GM15510 (cell line): ENCODE data around the gene WDR4.

Experiments
- POLR2A ChIP-seq: IDR thresholded peaks from 3 replicates; pipeline ENCODE4 v1.6.1; 2011; ENCODE audit warnings: borderline replicate concordance; ENCODE audit not compliant: insufficient read length; ENCODE audit errors: extremely low read depth

WDR4 gene, protein sequence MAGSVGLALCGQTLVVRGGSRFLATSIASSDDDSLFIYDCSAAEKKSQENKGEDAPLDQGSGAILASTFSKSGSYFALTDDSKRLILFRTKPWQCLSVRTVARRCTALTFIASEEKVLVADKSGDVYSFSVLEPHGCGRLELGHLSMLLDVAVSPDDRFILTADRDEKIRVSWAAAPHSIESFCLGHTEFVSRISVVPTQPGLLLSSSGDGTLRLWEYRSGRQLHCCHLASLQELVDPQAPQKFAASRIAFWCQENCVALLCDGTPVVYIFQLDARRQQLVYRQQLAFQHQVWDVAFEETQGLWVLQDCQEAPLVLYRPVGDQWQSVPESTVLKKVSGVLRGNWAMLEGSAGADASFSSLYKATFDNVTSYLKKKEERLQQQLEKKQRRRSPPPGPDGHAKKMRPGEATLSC

GRCh38 chr21:42878993-42879787, at the start of gene WDR4:
Gene WDR4, minus strand, starts transcription at chr21:42879539. Its CDS starts 44 bp downstream, at chr21:42879495.
- peak; percentile 96 for TF ChIP-seq POLR2A

DNA sequence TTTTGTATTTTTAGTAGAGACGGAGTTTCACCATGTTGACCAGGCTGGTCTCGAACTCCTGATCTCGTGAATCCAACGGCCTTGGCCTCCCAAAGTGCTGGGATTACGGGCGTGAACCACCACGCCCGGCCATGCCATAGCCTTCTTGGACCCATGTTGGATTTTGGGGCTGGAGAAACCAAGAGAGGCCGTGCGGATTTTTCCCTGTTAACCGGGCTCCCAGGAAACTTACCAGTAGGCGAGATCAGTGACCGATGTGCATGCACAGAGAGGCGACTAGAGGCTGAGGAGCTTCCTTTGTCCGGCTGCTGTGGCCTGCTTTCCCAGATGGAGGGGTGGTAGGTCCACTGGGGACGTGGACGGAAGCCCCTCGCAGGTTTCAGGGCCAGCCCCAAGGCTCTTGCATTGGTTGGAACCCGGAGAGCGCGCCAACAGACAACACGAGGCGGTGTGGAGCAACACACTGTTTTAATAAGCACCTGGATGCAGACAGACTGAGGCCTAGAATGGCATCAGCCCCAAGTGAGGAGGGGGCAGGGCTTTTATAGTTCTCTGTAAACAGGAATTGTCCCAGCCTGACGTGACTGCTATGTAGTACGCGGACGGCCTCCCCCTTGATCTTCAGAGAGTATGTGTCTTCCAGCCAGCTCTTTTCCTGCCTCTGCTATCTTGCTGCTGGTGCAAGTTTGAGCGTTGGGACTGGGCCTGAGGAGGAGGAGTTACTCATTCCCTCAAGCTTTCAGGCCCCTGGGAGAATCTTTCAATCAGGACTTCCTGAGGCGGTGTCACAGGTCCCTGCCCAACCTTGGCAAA, 46.0 kb upstream of the WDR4 start, which contains the start of gene ERVH48-1:
Gene ERVH48-1, minus strand, starts transcription at position 517 of the 813 bp plus-strand sequence. CDS start 6,624 bp downstream, outside the sequence.
- no peak for TF ChIP-seq POLR2A

DNA sequence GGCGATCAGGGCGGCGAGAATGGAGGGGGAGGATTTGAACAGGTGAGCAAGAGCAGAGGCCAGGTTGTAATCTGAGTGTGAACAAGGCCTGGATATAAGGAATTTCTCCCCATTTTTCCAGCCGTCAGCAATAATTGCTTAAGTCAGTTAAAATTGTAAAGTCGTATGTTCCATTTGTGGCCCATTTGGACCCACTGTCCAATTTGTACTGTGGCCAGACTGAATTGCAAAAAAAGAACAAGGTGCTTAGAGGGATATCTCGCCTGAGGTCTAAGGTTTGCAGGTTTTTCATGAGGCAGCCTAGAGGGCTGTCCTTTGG, 45.1 kb upstream of the WDR4 start:
- TF ChIP-seq POLR2A, result no peak

GRCh38 chr21:42923553-42924432, 44.5 kb upstream of the WDR4 start:
- TF ChIP-seq POLR2A, result peak; percentile 14

- TF ChIP-seq POLR2A, result no peak
Measured at GRCh38 chr21:42922918-42923317, 43.6 kb upstream of the WDR4 start.

- no peak for TF ChIP-seq POLR2A
Measured at GRCh38 chr21:42921927-42922326, 42.6 kb upstream of the WDR4 start.

- TF ChIP-seq POLR2A, result no peak
Measured at GRCh38 chr21:42918291-42918690, 39.0 kb upstream of the WDR4 start.

- TF ChIP-seq POLR2A, result no peak
Measured at GRCh38 chr21:42913476-42913875, 34.1 kb upstream of the WDR4 start.

- TF ChIP-seq POLR2A, result no peak
Measured at GRCh38 chr21:42906233-42906632, 26.9 kb upstream of the WDR4 start.

DNA sequence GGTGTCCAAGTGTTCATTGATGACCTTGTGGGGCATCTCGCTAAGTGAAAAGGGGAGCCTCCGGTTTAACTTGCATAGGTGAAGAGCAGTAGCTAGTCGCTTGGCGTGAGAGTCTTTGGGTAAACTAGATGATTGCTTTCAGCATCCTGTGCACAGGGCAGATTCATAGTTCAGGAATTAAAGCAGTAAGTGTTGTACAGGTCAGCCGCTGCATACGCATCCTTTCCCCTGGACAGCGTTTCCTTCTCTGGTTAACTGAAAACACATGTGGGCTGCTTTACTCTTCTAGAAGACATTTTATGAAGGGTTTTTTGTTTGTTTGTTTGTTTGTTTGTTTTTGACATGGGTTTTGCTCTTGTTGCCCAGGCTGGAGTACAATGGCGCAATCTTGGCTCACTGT, 25.9 kb upstream of the WDR4 start:
- TF ChIP-seq POLR2A, result no peak

- no peak for TF ChIP-seq POLR2A
Measured at GRCh38 chr21:42903817-42904216, 24.5 kb upstream of the WDR4 start.

DNA sequence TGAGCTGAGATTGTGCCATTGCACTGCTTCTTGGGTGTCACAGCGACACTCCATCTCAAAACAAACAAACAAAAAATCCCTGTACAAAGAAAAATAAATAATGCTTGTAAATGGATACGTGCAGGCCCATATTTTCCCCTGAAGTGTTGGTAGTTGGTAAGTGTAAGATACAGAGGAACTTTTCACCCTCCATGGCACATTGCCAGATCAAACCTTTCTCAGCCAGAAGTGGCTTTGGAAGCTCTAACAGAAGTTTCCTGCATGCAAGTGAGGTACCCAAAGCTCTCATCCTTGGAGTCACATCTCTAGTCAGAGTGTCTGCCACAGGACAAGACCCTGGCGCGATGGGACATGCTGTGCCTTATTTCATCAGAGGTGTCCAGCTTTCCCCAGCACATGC, 21.1 kb upstream of the WDR4 start:
- no peak for TF ChIP-seq POLR2A

- peak; percentile 96 for TF ChIP-seq POLR2A
Measured at GRCh38 chr21:42892931-42893755, 13.8 kb upstream of the WDR4 start, which contains the start of gene NDUFV3. Gene NDUFV3, plus strand, starts transcription at chr21:42893309. Its CDS starts 25 bp downstream, at chr21:42893334.

- no peak for TF ChIP-seq POLR2A
Measured at GRCh38 chr21:42892582-42892930, 13.2 kb upstream of the WDR4 start.

DNA sequence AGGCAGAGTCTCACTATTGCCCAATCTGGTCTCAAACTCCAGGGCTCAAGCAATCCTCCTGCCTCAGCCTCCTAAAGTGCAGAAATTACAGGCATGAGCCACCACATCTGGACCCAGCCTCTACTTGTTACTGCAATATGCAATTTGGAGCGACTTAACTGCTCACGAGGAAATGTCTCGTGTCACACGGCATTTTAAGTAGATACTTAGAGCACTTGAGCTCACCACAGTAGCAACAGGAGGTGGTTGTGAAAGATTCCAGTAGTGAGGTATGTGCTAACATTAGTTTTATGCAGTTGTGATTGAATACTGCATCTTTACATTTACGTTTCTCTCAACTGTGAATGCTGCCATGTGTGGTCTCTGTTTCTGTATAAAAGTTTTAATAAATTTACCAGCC, 8.0 kb upstream of the WDR4 start:
- no peak for TF ChIP-seq POLR2A
